ENCODE data around the gene CYP4F8.

Gene CYP4F8

GRCh38 chr19:15666186-15666585, 51.2 kb downstream of the CYP4F8 start:
- TF ChIP-seq CTCF (conservative IDR thresholded peaks at IDR 0.05) (no peak), ZFX (IDR thresholded peaks at IDR 0.05) (no peak)
- H3K27ac ChIP-seq = no peak overlapping the region

- no peak for TF ChIP-seq ZFX (IDR thresholded peaks at IDR 0.05)
- no peak for TF ChIP-seq CTCF (conservative IDR thresholded peaks at IDR 0.05)
- no peak overlapping the region for H3K27ac ChIP-seq
These were observed 51.9 kb downstream of the CYP4F8 start for GRCh38 chr19:15666883-15667282.

- H3K27ac ChIP-seq = no peak overlapping the region
- TF ChIP-seq CTCF (conservative IDR thresholded peaks at IDR 0.05) (no peak), ZFX (IDR thresholded peaks at IDR 0.05) (no peak)
These were observed 54.4 kb downstream of the CYP4F8 start for GRCh38 chr19:15669440-15669839.

GRCh38 chr19:15669891-15670290, 54.9 kb downstream of the CYP4F8 start:
- TF ChIP-seq CTCF (conservative IDR thresholded peaks at IDR 0.05) (no peak), ZFX (IDR thresholded peaks at IDR 0.05) (no peak)
- H3K27ac ChIP-seq = no peak overlapping the region

GRCh38 chr19:15671237-15671821, 56.3 kb downstream of the CYP4F8 start:
- TF ChIP-seq CTCF (conservative IDR thresholded peaks at IDR 0.05) (no peak), ZFX (IDR thresholded peaks at IDR 0.05) (no peak)

GRCh38 chr19:15671891-15672579, 57.0 kb downstream of the CYP4F8 start:
- TF ChIP-seq ZFX (IDR thresholded peaks at IDR 0.05) (no peak), CTCF (conservative IDR thresholded peaks at IDR 0.05) (no peak)
- peak overlapping the region; percentile 3; the same call in 1 of the 2 replicates for H3K27ac ChIP-seq

More at GRCh38 chr19:15671237-15671821, 56.3 kb downstream of the CYP4F8 start:
- no peak overlapping the region for H3K27ac ChIP-seq

GRCh38 chr19:15672580-15673175, 57.7 kb downstream of the CYP4F8 start, which contains the start of gene CYP4F12:
CYP4F12 (plus strand) TSS chr19:15673087; CDS start chr19:15673530, 443 bp downstream.
- peak within 1 kb of the TSS; percentile 3; the same call in 1 of the 2 replicates for H3K27ac ChIP-seq
- TF ChIP-seq CTCF (conservative IDR thresholded peaks at IDR 0.05) (no peak), ZFX (IDR thresholded peaks at IDR 0.05) (no peak)

Data from C4-2B (cell line).